ENCODE data around the gene IDUA.

Gene IDUA

DNA sequence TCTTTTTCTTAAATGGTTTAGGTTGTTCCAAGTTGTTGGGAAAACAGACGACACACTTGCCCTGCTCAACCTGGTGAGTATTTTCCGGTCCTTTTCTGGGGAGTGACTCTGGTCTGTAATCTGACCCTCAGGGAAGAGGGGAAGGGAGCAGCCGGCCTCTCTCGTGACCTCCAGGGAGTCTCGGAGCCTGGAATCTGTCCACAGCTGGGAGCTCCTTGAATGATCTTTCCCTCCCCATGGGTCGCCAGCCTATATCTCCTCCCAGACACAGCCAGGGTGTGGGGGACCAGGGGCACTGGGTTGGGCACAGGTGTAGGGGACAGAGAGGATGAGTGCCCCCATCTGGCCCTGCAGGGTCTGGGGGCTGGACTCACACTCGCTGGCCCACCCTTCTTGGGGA, 35.7 kb upstream of the IDUA start:
- H3K9me3 ChIP-seq (ENCODE audit: severe bottlenecking): no peaks in the 10 kb centered on the region

DNA sequence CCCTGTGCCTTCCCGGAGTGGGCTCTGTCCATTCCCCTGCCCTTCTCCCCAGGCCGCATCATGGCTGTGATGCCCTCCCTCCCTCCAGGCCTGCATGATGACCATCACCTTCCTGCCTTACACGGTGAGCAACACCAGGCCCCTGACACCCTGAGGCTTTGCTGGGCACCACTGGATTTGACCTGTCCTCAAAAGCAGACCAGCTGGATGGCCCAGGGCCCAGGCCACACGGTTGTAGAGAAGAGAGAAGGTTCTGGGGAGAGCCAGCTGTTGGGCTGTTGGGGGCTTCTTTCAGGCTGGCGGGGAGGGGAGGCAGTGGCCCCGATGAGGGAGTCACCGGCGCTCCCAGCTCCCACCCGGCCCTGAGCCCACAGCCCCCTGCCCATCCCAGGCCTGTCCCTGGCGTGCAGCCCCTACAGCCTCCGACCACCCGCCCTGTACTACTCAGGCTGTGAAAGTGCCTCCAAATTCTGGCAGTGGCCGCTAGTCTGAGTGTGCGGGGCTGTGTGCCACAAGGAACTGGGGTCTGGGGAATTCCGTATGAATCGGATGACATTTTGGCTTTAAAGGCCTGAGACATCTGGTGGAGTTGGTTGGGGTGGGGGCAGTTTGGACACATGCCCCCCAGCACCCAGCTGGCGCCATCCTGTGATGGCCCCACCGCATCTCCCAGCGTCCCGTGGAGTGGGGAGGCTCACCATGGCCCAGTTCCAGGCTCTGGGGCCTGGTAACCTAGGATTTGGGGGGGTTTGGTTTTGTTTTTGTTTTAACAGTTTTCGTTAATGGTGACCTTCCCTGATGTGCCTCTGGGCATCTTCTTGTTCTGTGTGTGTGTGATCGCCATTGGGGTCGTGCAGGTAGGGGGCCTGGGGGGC, 35.0 kb upstream of the IDUA start:
- Histone ChIP-seq H3K36me3 (peaks cover 10% of the 10 kb centered on the region), H3K27me3 (ENCODE audit: insufficient read depth, low read depth, severe bottlenecking) (no peaks in the 10 kb centered on the region), H3K9me3 (ENCODE audit: severe bottlenecking) (no peaks in the 10 kb centered on the region), H3K27ac (no peak overlapping the region), H3K4me3 (ENCODE audit: low read depth, low read length) (no peak overlapping the region)
- TF ChIP-seq, protein P1, sequence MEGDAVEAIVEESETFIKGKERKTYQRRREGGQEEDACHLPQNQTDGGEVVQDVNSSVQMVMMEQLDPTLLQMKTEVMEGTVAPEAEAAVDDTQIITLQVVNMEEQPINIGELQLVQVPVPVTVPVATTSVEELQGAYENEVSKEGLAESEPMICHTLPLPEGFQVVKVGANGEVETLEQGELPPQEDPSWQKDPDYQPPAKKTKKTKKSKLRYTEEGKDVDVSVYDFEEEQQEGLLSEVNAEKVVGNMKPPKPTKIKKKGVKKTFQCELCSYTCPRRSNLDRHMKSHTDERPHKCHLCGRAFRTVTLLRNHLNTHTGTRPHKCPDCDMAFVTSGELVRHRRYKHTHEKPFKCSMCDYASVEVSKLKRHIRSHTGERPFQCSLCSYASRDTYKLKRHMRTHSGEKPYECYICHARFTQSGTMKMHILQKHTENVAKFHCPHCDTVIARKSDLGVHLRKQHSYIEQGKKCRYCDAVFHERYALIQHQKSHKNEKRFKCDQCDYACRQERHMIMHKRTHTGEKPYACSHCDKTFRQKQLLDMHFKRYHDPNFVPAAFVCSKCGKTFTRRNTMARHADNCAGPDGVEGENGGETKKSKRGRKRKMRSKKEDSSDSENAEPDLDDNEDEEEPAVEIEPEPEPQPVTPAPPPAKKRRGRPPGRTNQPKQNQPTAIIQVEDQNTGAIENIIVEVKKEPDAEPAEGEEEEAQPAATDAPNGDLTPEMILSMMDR (IDR thresholded peaks at IDR 0.05; ENCODE audit: low read depth, low read length): no peak
- no peak for DNase-seq

More for the DNA sequence above, 35.7 kb upstream of the IDUA start:
- DNase-seq: no peak
- no peaks in the 10 kb centered on the region for H3K27me3 ChIP-seq (ENCODE audit: insufficient read depth, low read depth, severe bottlenecking)
- TF ChIP-seq, protein P1 (IDR thresholded peaks at IDR 0.05; ENCODE audit: low read depth, low read length): no peak
- H3K27ac ChIP-seq: no peak overlapping the region
- peaks cover 10% of the 10 kb centered on the region for H3K36me3 ChIP-seq
- H3K4me3 ChIP-seq (ENCODE audit: low read depth, low read length): no peak overlapping the region

DNA sequence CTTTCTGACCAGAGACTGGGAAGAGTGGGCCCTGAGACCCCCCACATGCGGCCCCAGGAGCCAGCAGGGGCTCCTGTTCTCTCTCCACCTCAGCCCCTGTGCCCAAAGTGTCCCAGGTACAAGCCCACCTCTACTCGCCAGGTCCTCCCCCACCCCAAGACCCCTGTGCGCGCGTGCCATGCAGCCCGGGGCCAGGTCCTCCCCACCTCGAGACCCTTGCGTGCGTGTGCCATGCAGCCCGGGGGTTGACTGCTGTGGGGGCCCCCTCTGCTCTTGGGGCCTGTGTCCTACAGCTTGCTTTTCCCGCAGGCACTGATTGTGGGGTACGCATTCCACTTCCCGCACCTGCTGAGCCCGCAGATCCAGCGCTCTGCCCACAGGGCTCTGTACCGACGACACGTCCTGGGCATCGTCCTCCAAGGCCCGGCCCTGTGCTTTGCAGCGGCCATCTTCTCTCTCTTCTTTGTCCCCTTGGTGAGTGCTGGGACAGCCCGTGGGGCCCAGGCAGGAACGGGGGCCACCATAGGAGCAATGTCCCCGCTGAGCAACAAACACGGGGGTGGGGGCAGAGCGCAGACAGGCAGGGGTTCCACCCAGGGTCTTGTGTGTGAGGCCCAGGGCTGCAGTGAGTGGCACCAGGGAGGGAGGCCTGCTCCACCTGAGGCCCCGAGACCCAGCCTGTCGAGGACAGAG, 33.8 kb upstream of the IDUA start:
- H3K27ac ChIP-seq: no peak overlapping the region
- TF ChIP-seq, protein P1 (IDR thresholded peaks at IDR 0.05; ENCODE audit: low read depth, low read length): no peak
- no peak overlapping the region for H3K4me3 ChIP-seq (ENCODE audit: low read depth, low read length)
- H3K27me3 ChIP-seq (ENCODE audit: insufficient read depth, low read depth, severe bottlenecking): no peaks in the 10 kb centered on the region
- H3K36me3 ChIP-seq: peaks cover 10% of the 10 kb centered on the region
- DNase-seq: no peak
- H3K9me3 ChIP-seq (ENCODE audit: severe bottlenecking): no peaks in the 10 kb centered on the region

DNA sequence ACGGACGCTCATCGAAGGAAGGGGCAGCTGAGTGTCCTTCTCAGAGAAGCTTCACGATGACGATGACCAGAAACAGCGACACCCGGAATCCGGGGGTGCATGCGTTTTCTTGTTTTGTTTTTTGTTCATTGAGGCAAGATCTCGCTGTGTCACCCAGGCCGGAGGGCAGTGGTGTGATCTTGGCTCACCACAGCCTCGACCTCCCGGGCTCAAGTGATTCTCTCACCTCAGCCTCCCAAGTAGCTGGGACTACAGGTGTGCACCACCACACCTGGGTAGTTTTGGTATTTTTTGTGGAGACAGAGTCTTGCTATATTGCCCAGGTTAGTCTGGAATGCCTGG, 33.3 kb upstream of the IDUA start:
- Histone ChIP-seq H3K9me3 (ENCODE audit: severe bottlenecking) (no peaks in the 10 kb centered on the region), H3K36me3 (peaks cover 10% of the 10 kb centered on the region), H3K4me3 (ENCODE audit: low read depth, low read length) (no peak overlapping the region), H3K27me3 (ENCODE audit: insufficient read depth, low read depth, severe bottlenecking) (no peaks in the 10 kb centered on the region), H3K27ac (no peak overlapping the region)
- TF ChIP-seq, protein P1 (IDR thresholded peaks at IDR 0.05; ENCODE audit: low read depth, low read length): no peak
- no peak for DNase-seq

DNA sequence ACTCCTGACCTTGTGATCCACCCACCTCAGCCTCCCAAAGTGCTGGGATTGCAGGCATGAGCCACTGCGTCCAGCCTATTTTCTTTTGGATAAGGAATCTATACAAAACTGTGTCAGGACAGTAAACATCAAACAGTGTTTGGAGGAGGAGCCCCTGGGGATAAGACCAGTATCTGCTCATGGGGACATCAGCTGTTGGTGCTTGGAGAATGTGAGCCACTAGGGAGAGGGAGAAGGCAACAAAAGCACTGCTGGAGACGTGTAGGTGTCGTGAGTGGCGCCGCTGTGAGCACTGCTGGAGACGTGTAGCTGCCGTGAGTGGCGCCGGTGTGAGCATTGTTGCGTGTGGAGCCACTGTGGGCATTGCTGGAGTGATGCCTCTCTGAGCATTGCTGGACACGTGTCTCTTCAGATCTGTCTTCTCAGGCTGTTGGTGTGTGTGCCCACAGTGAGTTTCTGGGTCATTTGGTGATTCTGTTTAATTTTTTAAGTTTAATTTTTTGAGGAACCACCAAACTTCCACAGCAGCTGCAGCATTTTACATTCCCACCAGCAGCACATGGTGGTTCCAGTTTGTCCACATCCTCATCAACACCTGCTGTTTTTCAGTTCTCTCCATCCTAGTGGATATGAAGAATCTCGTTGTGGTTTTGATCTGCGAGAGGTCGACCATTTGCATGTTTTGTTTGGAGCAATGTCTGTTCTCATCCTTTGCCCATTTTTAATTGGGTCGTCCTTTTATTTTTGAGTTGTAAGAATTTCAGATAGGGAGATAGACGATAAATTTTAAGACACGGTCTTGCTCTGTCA, 32.4 kb upstream of the IDUA start:
- no peaks in the 10 kb centered on the region for H3K27me3 ChIP-seq (ENCODE audit: insufficient read depth, low read depth, severe bottlenecking)
- H3K36me3 ChIP-seq: peaks cover 10% of the 10 kb centered on the region
- TF ChIP-seq, protein P1 (IDR thresholded peaks at IDR 0.05; ENCODE audit: low read depth, low read length): no peak
- H3K4me3 ChIP-seq (ENCODE audit: low read depth, low read length): no peak overlapping the region
- no peaks in the 10 kb centered on the region for H3K9me3 ChIP-seq (ENCODE audit: severe bottlenecking)
- DNase-seq: no peak
- no peak overlapping the region for H3K27ac ChIP-seq
